ENCODE measurements around the gene SLC2A4. TPM values are rescaled to one million over a fixed set of nuclear protein-coding genes. Genes with fewer than 3 reads are reported as not detected.

SLC2A4 gene
- total and polyA plus RNA-seq, 2 donors (not counting 1 experiment from before 2014, with no cell fraction given) = under 0.01 to 0.19 TPM

DNA sequence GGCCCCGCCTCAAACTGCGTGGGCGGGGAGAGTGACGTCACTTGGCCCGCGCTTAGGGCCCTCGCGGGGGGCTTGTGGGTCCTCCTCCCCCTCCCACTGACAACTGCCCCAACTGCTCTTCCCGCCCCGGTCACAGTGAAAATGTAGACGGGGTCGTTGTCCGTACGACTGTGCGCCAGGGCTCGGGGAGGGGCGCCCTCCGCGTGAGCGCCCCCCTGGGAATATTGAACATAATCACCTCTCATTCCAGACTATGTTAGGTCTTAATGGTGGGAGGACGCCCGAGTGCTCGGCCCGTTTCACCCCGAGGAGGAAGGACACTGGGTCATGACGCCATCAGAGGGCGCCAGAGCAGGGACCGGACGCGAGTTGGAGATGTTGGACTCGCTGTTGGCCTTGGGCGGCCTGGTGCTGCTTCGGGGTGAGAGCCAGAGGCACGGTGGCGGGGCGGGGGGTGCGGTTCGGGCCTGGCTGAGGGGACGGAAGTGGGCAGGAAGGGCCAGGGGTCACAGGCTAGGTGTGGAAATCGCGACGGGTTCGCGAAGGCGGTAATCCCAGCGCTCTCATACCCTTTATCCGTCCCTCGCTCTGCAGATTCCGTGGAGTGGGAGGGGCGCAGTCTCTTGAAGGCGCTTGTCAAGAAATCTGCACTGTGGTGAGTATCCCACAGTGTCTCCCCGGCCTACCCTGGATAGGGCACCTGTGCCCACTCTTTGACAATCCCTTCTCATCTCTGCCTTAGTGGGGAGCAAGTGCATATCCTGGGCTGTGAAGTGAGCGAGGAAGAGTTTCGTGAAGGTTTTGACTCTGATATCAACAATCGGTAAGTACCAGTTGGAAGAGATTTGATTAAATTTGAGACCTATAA lies 29.1 kb upstream of the SLC2A4 start, which contains the start of gene ELP5:
Gene ELP5, plus strand, starts transcription at position 40 of the 868 bp plus-strand sequence. Its CDS starts 336 bp downstream, at position 376.
- peak; percentile 94 to 96 for DNase-seq (ENCODE audit: low read depth in 2 of 2)
- H3K36me3 ChIP-seq (ENCODE audit: control insufficient read depth, insufficient read depth, low read length) = peaks cover 1% of the 10 kb centered on the region
- peak within 1 kb of the TSS; percentile 96 for H3K9ac ChIP-seq (ENCODE audit: insufficient read depth, low read length)
- peaks cover 49% of the 10 kb centered on the region for H3K79me2 ChIP-seq (ENCODE audit: control insufficient read depth, insufficient read depth, low read length)
- H3K9me3 ChIP-seq (ENCODE audit: control insufficient read depth, insufficient read depth, low read depth, low read length) = no peaks in the 10 kb centered on the region
- no peaks in the 10 kb centered on the region for H4K20me1 ChIP-seq (ENCODE audit: control insufficient read depth, extremely low read depth, insufficient read depth, low read length)
- peak within 1 kb of the TSS; percentile 90 for H3K4me2 ChIP-seq (ENCODE audit: extremely low read depth, insufficient read depth, low read length)
- H2AFZ ChIP-seq (ENCODE audit: low read length) = peak within 1 kb of the TSS; percentile 82
- peak within 1 kb of the TSS; percentile 72 to 96 (median 90) for H3K4me3 ChIP-seq (replicated peaks in 1 of 4; ENCODE audit: control extremely low read depth in 1 of 4, insufficient read depth in 1 of 4, low read depth in 3 of 4, low read length in 4 of 4)
- no peak for TF ChIP-seq CTCF (conservative IDR thresholded peaks at IDR 0.05 in 1 of 2, IDR thresholded peaks at IDR 0.05 in 1 of 2; ENCODE audit: low read depth in 1 of 2, low read length in 2 of 2)
- TF ChIP-seq EZH2 (IDR thresholded peaks at IDR 0.05; ENCODE audit: low read length, missing control alignments) = no peak
- H3K27me3 ChIP-seq (ENCODE audit: control insufficient read depth, insufficient read depth, low read length) = no peaks in the 10 kb centered on the region
- peaks cover 7% of the 10 kb centered on the region for H3K4me1 ChIP-seq (ENCODE audit: control insufficient read depth, extremely low read depth, insufficient read depth, low read length)
- H3K27ac ChIP-seq (ENCODE audit: insufficient read depth, low read length) = peak within 1 kb of the TSS; percentile 99

DNA sequence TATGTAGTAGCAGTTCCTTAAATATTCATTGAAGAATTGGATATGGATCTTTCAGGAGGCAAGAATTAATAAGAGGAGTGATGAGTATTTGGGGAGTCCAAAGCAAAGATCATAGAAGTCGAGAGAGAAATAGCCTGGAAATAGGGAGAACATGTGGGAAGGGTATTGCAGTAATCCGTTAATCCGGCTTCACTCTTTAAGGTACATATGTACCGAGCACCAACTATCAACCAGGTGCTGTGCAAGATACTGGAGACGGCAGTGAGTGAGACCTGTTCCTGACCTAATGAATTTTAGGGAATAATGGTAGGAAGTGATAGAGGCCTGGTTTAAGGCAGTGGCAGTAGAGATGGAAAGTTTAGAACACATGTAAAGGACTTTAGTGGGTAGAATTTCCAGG lies 28.4 kb upstream of the SLC2A4 start:
- Histone ChIP-seq H3K79me2 (ENCODE audit: control insufficient read depth, insufficient read depth, low read length) (peaks cover 43% of the 10 kb centered on the region), H3K4me2 (ENCODE audit: extremely low read depth, insufficient read depth, low read length) (peak overlapping the region; percentile 90), H3K27ac (ENCODE audit: insufficient read depth, low read length) (peak overlapping the region; percentile 99), H3K27me3 (ENCODE audit: control insufficient read depth, insufficient read depth, low read length) (no peaks in the 10 kb centered on the region), H2AFZ (ENCODE audit: low read length) (no peak overlapping the region), H3K4me3 (replicated peaks in 1 of 4; ENCODE audit: control extremely low read depth in 1 of 4, insufficient read depth in 1 of 4, low read depth in 3 of 4, low read length in 4 of 4) (peak overlapping the region; percentile 72 to 96 (median 89)), H3K9ac (ENCODE audit: insufficient read depth, low read length) (peak overlapping the region; percentile 96), H3K9me3 (ENCODE audit: control insufficient read depth, insufficient read depth, low read depth, low read length) (no peaks in the 10 kb centered on the region), H4K20me1 (ENCODE audit: control insufficient read depth, extremely low read depth, insufficient read depth, low read length) (no peaks in the 10 kb centered on the region), H3K36me3 (ENCODE audit: control insufficient read depth, insufficient read depth, low read length) (peaks cover 1% of the 10 kb centered on the region), H3K4me1 (ENCODE audit: control insufficient read depth, extremely low read depth, insufficient read depth, low read length) (peaks cover 7% of the 10 kb centered on the region)
- TF ChIP-seq EZH2 (IDR thresholded peaks at IDR 0.05; ENCODE audit: low read length, missing control alignments) = no peak
- TF ChIP-seq CTCF (conservative IDR thresholded peaks at IDR 0.05 in 1 of 2, IDR thresholded peaks at IDR 0.05 in 1 of 2; ENCODE audit: low read depth in 1 of 2, low read length in 2 of 2) = no peak
- DNase-seq (ENCODE audit: low read depth in 2 of 2) = no peak

DNA sequence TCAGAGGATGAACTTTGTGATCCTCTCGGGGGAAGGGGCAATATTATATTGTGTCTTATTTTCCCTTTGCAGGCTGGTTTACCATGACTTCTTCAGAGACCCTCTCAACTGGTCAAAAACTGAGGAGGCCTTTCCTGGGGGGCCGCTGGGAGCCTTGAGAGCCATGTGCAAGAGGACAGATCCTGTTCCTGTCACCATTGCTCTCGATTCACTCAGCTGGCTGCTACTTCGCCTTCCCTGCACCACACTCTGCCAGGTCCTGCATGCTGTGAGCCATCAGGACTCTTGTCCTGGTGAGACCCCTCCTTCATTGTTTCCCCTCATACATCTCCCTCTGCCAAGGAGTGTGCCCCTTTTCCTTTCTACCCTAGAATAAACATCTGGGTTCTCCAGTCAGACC lies 27.0 kb upstream of the SLC2A4 start:
- Histone ChIP-seq H3K27ac (ENCODE audit: insufficient read depth, low read length) (no peak overlapping the region), H3K36me3 (ENCODE audit: control insufficient read depth, insufficient read depth, low read length) (peaks cover 1% of the 10 kb centered on the region), H3K4me2 (ENCODE audit: extremely low read depth, insufficient read depth, low read length) (no peak overlapping the region), H3K79me2 (ENCODE audit: control insufficient read depth, insufficient read depth, low read length) (peaks cover 28% of the 10 kb centered on the region), H3K9me3 (ENCODE audit: control insufficient read depth, insufficient read depth, low read depth, low read length) (no peaks in the 10 kb centered on the region), H3K4me3 (replicated peaks in 1 of 4; ENCODE audit: control extremely low read depth in 1 of 4, insufficient read depth in 1 of 4, low read depth in 3 of 4, low read length in 4 of 4) (no peak overlapping the region), H3K27me3 (ENCODE audit: control insufficient read depth, insufficient read depth, low read length) (no peaks in the 10 kb centered on the region), H3K4me1 (ENCODE audit: control insufficient read depth, extremely low read depth, insufficient read depth, low read length) (peaks cover 3% of the 10 kb centered on the region), H4K20me1 (ENCODE audit: control insufficient read depth, extremely low read depth, insufficient read depth, low read length) (no peaks in the 10 kb centered on the region), H2AFZ (ENCODE audit: low read length) (no peak overlapping the region), H3K9ac (ENCODE audit: insufficient read depth, low read length) (no peak overlapping the region)
- no peak for TF ChIP-seq EZH2 (IDR thresholded peaks at IDR 0.05; ENCODE audit: low read length, missing control alignments)
- TF ChIP-seq CTCF (conservative IDR thresholded peaks at IDR 0.05 in 1 of 2, IDR thresholded peaks at IDR 0.05 in 1 of 2; ENCODE audit: low read depth in 1 of 2, low read length in 2 of 2) = no peak
- no peak for DNase-seq (ENCODE audit: low read depth in 2 of 2)
